NCI-H1694 (cell line): ENCODE results near the gene DXO.
A peak's percentile ranks its signal among the peaks of the same experiment; 100 is the strongest.
"Not testable (repeated sequence)": the region's sequence is repeated elsewhere in the genome, so short reads cannot be mapped to it uniquely, and the experiment has no call there.

Experiments used
- DNase-seq: peaks from one replicate; lab custom pipeline; 2025; lab: John Stamatoyannopoulos, UW

Gene DXO

GRCh38 chr6:31971993-31972708 lies at the start of gene DXO:
Gene DXO, minus strand, starts transcription at chr6:31972138. Its CDS starts 463 bp downstream, at chr6:31971675.
- peak; percentile 93 for DNase-seq

GRCh38 chr6:32014547-32014946 lies 42.6 kb upstream of the DXO start, which contains the start of gene C4B:
Gene C4B, plus strand, starts transcription at chr6:32014795. Its CDS starts 51 bp downstream, at chr6:32014846.
- not testable (repeated sequence) for DNase-seq

- not testable (repeated sequence) for DNase-seq
These were observed 41.8 kb upstream of the DXO start for GRCh38 chr6:32013738-32014137.

- not testable (repeated sequence) for DNase-seq
These were observed 41.1 kb upstream of the DXO start for GRCh38 chr6:32012941-32013617.

GRCh38 chr6:32010856-32011530 lies 39.1 kb upstream of the DXO start:
- not testable (repeated sequence) for DNase-seq

- not testable (repeated sequence) for DNase-seq
These were observed 37.6 kb upstream of the DXO start for GRCh38 chr6:32009537-32009936.

GRCh38 chr6:32008616-32009015 lies 36.7 kb upstream of the DXO start:
- DNase-seq: not testable (repeated sequence)

- not testable (repeated sequence) for DNase-seq
These were observed 36.1 kb upstream of the DXO start for GRCh38 chr6:32008037-32008436.

GRCh38 chr6:32007086-32007485 lies 35.1 kb upstream of the DXO start:
- DNase-seq: not testable (repeated sequence)

- DNase-seq: not testable (repeated sequence)
These were observed 34.1 kb upstream of the DXO start for GRCh38 chr6:32005991-32006529.

GRCh38 chr6:32005538-32005880 lies 33.6 kb upstream of the DXO start:
- not testable (repeated sequence) for DNase-seq

GRCh38 chr6:32004864-32005537 lies 33.1 kb upstream of the DXO start:
- DNase-seq: not testable (repeated sequence)

- DNase-seq: not testable (repeated sequence)
These were observed 32.5 kb upstream of the DXO start for GRCh38 chr6:32004393-32004792.

- DNase-seq: not testable (repeated sequence)
These were observed 31.4 kb upstream of the DXO start for GRCh38 chr6:32003301-32003700.

GRCh38 chr6:32002546-32003268 lies 30.8 kb upstream of the DXO start:
- DNase-seq: not testable (repeated sequence)

GRCh38 chr6:31996385-31996784 lies 24.4 kb upstream of the DXO start:
- not testable (repeated sequence) for DNase-seq

GRCh38 chr6:31994421-31994820 lies 22.5 kb upstream of the DXO start:
- DNase-seq: not testable (repeated sequence)

GRCh38 chr6:31989363-31989762 lies 17.4 kb upstream of the DXO start:
- DNase-seq: not testable (repeated sequence)

GRCh38 chr6:31981744-31982143 lies 9.8 kb upstream of the DXO start, which contains the start of gene C4A:
Gene C4A, plus strand, starts transcription at chr6:31982057. Its CDS starts 51 bp downstream, at chr6:31982108.
- DNase-seq: not testable (repeated sequence)

GRCh38 chr6:31980998-31981397 lies 9.1 kb upstream of the DXO start:
- DNase-seq: not testable (repeated sequence)
